Activated CD8-positive, alpha-beta memory T cell treated with anti-CD3 and anti-CD28 coated beads for 48 hours (primary cell): ENCODE measurements around the gene C1S.

Experiments used
- DNase-seq, 3 experiments: peaks; one replicate each; pipeline ENCODE4 v3.0.0-alpha.2; 2020; ENCODE audit warnings: low read depth in 2 of 3, low spot score in 2 of 3

C1S gene

DNA sequence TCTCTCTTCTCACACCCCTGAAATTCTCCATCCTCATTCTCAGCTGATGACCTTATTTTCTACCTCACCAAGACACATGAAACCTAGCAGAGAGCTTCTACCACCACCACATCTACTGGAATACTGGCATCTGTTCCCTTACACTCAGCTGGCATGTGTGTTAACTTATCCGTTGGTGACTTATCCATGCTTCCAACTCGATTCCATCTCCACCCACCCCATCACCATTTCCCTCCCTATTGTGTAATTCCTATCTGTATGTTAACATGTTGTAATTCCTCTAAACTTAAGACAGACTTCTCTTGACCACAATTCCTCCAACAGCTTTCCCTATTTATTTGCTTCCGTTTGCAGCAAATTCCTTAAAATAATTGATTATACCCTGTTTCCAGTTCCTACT is 15.4 kb downstream of the C1S start:
- no peak for DNase-seq

DNA sequence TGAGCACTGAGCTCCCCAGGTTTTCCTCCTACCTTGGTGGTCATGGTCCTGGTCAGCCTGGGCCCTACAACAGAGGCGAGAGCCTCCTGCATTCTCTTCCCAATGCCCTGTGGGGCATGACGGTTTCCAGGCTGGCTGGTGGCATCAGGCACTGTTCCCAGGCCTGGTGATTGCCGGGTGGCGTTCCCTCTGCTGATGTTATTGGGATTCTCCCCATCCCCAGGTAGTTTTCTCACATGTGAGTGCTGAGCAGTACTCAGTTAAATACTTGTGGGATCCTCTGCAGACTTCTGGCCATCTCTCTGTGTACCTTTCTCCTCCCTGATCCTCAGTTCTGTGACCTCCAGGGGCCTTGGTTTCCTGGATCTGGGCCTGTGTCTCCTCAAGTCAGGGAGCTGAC is 16.0 kb downstream of the C1S start:
- DNase-seq: no peak

DNA sequence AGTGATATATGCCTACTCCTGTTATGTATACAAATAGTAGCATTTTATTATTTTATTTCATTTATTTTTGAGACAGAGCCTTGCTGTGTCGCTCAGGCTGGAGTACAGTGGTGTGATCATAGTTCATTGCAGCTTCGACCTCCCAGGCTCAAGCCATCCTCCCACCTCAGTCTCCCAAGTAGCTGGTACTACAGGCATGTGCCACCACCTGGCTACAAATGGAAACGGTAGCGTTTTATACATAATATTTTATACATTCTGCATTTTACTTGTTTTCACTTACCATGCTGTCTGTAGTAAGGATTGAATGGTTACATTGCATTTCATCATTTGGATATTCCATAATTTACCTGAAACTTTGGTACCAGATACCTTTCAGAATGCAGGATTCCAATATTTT is 17.6 kb downstream of the C1S start:
- no peak for DNase-seq

DNA sequence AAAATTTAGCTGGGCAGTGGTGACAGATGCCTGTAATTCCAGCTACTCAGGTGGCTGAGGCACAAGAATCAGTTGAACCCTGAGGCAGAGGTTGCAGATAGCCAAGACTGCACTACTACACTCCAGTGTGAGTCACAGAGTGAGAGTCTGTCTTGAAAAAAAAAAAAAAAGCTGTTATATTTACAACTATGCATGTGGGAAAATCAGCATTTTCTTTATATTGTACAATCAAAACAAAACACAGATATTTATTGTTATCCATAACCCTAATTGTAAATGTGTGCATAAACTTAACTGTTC is 19.3 kb downstream of the C1S start:
- no peak for DNase-seq

DNA sequence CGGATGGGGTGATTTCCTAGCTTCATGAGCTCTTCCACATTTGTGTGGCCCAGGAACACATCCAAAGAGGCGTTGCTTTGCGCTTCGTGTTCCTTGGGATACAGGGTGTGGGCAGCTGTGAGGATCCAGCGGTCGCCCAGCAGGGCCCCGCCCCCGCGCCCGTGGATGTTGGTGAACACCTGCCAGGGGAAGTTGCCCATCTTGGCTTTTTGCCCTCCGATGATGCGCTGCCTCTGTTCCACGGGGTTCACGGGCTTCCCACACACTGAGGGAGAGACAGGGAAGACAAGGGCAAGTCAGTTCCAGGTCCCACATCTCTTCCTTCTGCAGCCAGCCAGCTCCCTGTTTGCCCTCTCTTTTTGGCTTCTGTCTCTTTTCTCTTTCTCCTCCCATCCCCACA is 20.5 kb downstream of the C1S start:
- no peak for DNase-seq

DNA sequence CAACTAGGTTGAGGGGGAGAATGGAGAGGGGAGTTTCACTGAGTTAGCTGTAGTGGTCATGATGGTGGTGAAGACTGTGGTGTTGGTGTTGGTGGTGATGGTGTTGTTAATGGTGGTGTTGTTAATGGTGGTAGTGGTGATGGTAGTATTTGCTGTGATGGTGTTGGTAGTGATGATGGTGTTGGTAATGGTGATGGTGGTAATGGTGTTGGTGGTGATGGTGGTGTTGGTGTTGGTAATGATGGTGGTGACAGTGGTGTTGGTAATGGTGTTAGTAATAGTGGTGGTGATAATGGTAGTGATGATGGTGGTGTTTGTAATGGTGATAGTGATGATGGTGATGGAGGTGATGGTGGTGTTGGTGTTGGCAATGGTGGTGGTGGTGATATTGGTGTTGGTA is 22.6 kb downstream of the C1S start:
- DNase-seq: no peak

DNA sequence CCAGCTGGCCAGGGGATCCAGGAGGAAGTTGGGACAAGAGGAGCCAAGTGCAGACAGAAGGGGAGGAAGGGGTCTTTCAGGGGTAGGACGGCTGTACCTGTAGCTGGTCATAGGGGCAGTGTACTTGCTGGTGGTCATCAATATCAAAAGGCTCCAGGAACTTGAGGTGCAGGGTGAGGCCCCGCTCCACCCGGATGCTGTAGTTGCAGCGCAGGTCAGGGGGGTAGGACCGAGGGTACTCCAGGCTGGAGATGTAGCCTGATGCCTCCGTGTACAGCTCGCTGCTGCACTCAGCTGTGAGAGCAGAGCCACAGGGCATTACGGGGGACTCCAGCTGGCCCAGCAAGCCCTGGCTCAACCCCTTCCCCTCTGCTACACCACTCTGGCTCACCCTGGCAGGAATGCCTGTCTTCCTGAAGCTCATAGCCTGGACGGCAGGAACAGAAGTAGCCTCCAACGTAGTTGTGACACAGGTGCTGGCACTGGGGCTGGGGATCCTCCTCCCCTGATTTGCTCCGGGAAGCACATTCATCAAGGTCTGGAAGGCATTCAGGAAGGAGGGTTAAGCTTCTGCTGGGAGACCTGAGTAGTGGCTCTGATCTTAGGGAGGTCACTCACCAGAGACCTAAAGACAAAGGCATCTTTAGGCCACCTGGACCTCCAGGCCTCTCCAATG is 28.8 kb downstream of the C1S start:
- DNase-seq: no peak

DNA sequence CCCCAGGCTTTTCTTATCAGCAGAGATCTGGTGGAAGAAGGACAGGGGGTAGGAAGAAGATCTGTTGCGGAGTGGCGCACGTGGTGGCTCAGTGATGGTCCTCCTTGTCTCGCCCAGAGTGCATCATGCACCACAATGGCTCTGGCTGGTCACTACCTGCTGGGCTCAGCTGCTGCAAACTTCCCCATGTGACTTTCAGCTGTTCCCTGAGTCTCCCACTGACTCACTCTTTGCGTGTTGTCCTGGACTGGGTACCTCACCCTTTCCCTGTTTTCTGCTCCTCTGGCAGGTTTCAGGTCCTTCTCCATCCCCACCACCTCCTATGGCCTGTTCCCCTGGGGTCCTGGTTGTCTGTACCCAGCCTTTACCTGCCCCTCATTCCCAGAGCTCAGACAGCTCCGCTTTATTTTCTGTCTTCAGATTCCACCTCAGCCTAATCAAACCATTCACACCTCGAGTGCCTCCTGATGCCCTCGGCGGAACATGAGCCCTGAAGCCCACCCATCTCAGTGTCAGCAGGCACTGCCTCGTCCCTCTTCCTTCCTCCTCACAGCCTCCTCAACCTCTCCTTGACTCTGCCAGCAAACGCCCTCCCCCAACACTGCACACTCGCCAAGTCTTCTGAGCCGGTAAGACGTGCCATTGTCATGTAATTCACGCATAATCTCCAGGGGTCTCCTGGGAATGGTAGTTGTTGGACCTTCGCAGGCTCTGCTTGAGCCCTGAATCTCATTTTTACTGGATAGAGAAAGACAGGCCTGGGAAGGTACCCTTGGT is 29.9 kb downstream of the C1S start:
- no peak for DNase-seq

DNA sequence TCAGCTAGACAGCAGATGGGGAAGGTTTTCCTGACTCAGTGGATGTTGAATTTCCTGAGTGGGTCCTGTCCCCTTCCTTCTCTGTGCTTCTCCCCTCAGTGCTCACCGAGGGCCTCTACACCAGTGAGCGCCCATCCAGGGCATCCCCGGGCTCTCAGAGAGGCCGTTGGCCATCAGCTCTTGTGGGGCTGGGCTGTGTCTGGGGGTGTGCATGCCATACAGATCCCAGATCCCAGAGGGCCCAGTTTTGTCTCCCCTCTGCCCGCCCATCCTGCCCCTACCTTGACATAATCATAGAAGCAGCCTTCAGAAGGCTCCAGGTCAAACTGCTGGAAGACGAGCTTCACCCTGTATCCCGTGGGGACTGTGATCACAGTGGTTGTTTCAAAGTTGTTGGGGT is 30.7 kb downstream of the C1S start:
- no peak for DNase-seq

DNA sequence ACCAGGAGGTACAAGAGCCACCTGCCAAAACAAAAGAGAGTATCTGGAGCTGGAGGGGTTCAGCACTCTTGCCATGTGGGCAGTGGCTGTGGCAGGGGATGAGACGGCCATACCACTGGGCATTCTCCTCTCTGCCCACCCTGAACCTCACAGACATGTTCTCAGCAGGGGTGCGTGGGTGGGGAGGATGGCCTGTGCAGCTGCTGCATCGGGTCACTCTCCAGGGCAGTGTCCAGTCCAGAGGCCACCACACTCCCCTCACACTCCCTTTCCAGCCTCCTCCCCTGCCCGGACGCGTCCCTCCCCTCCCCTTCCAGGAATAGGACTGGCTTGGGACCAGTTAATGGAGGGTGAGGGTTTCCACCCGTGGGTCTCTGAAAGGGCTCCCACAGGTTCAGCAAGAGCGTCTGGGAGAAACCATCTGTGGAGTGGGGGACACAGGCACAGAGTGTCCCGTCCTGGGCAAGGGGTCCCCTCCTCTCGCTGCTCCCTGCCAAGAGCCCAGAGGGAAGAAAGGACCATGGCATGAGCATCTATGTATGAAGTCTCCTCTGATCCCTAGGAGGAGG is 31.2 kb downstream of the C1S start:
- no peak for DNase-seq

DNA sequence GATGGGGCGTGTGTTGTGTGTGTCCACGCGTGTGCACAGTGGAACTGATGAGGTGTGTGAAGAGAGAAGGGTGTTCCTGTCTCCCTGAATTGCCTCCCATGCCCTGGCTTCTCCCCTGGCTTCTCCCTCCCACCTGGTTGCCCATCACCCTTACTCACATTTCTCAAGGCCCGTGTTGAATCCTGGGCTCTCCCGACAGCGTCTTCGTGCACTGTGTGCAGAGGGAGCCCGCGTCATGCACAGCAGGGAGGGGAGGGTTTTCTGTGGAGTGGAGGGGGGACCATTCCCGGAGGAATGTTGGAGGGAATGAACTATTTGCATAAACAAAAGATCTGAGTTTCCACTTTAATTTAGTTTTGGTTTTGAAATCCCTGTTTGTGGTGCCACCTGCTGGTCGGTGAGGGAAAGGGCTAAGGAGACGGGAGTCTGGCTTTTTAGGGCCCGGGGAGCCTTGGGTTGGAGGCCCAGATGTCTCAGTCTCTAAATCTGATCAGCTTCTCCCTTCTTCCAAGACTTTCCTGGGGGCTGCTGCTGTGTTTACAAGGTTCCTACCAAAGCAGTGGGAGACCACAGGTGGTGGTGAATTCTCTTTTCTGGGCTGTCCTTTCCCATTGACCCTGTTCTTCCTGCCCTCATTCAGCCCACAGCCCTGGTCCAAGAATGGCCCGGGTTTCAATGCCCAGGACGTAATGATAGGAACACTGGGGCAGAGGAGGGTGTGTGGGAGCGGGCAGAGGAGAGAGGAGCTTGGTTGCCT is 31.9 kb downstream of the C1S start, which contains the start of gene C1R:
TSS of gene C1R (minus strand) at position 217 of the 757 bp plus-strand sequence. CDS start at position 160, 57 bp downstream.
- DNase-seq: peak in 2 of 3 experiments; percentile 21 to 52

DNA sequence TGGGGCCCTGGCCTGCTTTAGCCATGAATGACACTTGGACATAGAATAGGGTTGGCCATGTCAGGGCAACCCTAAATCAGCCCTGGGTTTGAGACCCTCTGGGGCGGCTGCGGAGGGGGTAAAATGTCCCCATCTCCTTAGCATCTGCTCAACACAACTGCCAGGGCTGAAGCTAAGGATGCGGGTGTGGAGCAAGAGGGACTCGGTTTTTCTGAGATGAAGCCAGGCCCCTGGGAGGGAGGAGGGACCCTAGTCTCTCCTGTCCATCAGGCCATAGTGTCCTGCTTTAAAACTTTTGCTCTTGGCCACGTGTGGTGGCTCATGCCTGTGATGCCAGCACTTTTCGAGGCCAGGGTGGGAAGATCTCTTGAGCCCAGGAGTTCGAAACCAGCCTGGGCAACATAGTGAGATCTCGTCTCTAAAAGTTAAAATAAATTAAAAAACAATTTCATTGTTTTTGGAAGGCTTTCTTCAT is 32.5 kb downstream of the C1S start:
- DNase-seq: no peak

DNA sequence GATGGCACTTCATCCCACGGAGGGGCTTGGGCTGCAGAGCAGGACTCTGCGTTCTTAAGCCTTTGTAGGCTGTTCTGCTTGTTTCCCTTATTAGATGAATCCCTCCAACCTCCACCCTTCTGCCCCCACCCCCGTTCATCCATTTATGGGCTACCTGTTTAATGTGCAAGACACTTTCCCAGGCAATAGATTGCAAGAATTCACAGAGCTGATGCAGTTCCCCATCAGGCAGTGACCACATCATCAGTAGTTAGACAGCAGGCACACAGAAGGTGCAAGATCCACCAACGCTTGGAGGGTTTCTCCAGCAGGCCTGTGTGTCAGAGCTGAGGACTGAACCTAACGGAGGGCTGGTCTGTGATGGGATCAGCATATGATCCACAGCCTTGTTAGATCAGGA is 33.0 kb downstream of the C1S start:
- DNase-seq: no peak

DNA sequence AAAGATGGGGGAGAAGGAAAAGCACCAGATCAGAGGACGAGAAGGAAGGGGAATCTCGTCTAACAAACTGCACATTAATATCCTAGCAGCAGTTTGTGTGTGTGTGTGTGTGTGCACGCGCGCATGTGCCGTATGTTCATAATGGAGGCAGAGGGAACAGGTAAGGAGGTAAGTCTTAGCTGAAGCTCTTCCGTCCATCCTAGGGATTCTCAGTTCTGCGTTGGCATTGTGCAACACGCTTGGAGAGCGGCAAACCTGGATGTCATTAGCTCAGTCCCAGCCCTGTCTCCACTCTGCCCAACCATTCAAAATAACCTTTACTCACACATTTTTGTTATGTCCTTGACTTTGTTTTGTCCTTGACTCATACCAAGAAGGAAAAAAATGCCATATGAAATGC is 33.4 kb downstream of the C1S start:
- no peak for DNase-seq

DNA sequence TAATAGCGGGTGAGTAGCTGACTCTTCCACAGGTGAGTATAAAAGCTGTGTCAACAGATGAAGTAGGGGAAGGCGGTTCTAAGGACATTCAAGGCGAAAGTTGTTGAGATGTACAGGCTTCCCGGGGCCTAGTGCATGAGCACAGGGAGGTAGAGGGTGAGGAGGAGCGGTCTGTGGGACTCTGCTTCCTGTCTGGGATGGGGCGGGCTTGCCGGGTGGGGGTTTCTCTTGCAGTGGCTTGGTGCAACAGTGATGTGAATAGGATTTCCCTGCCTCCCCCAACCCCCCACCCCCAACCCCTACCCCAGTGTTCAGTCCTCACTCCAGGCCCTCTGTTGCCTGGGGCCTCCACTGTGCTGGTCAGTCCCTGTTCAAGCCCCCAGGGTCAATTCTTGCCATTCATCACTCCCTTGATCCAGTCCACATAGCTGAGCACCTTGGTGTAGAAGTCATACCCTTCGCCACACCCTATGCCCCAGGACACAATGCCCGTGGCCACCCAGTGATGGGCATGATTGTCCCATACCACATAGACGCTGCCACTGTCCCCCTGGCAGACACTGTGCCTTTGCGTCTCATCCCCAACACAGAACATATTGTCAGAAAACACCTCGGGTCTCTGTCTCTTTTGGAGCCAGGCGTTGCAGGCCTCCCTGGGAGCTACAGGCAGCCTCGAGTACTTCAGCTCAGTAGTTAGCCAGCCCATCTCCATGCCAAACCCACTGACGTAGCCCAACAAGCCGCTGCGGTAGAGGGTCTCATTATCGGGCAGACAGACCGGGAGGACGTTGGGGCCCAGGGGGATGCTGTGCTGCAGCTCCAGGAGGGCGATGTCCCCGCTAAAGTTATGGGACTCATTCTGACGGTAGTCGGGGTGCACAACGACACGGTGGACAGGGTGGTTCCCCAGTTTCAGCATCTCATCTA is 35.8 kb downstream of the C1S start:
- no peak for DNase-seq

DNA sequence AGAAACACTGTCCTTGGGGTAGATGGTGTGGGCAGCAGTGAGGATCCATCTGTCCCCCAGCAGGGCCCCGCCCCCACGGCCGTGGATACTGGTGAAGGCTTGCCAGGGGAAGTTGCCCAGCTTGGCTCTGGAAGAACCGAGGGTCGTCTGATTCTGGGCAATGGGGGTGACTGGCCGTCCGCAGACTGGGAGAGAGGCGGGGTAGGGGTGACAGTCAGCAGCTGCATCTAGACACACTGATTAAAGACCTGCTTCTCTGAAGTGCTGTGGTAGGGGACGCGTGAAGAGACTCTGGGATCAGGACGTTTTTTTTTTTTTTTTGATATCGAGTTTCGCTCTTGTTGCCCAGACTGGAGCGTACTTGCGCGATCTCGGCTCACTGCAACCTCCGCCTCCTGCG is 36.5 kb downstream of the C1S start:
- DNase-seq: no peak

DNA sequence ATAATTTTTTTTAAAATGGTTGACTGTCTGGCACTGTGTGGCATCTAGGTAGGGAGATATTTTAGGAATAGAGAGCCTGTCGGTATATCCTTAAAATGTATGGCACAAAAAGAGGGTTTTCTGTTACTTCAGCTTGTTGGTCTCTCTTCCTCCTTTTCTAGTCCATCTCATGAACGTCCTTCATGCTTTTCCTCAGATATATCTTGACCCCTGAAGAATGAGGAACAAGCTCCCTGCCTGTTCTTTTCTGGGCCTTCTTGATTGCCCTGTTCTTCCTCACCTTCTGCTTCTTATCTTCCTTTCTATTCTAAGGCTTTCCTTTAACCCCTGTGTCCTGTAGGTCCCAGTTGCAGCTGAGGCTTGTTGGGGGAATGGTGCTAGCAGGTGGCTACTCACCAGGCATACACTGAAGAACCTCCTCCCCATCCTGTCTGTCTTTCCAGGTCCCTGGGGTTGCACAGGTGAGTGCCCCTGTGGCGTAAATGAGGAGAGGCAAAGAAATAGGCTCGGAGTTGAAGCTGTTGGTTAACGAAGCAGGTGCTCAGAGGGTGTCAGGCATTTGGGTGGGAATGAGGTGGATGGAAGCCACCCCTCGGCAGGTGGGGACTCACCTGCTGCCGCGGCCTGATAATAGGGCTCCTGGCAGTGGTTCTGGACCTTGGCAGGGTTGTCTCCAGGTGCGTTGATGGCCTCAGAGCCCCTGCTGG is 38.9 kb downstream of the C1S start:
- DNase-seq: no peak

DNA sequence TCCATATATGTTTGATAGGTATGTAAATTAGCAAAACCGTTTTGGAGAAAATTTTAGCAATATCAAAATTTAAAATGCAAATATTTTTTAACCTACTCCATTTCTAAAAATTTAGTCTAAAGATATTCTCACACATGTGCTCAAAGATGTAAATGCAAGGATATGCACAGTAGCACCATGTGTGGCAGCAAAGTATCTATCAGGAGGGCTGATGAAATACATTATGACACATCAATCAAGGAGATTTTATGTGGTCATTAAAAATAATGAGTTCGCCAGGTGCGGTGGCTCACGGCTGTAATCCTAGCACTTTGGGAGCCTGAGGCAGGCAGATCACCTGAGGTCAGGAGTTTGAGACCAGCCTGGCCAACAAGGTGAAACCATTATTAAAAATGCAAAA is 39.7 kb downstream of the C1S start:
- DNase-seq: no peak

DNA sequence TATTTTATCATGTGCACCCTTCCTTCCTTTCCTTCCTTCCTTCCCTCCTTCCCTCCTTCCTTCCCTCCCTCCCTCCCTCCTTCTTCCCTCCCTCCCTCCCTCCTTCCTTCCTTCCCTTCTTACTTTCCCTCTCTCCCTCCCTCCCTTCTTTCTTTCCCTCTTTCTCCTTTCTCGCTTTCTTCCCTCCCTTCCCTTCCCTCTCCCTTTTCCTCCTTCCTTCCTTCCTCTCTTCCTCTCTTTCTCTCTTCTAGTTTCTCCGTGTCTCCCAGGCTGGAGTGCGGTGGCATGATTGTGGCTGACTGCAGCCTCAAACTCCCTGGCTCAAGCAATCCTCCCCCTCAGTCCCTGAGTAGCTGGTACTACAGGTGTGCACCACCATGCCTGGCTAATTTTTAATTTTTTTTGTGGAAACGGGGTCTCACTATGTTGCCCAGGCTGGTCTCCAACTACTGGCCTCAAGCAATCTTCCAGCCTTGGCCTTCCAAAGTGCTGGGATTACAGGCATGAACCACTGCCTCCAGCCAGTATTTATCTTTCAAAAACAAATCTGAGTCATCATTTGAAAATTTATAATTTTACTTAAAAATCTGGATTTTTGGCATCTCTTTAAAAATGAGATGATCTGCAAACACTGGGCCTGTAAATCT is 40.7 kb downstream of the C1S start:
- DNase-seq: no peak

DNA sequence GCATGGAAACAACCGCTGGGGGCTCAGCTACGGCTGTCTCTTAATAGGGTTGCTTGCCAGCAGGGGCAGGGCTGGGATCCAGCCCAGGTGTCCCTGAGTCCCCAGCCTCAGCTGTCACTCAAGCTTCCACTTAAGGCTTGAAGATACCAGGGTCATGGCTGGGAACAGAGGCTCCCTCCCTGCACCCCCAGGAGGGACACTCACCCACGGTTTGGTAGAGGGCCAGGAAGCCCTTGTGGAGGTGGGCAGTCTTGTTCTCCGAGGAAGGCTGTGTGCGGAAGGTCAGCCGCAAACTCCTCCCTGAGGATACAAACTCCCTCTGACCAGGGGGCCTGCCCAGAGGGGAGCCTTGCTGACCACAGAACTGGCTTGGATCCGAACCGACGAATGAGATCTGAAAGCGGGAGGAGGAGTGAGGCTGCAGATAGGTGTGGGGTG is 41.2 kb downstream of the C1S start:
- no peak for DNase-seq
